OCI-LY7 (cell line): ENCODE measurements around the gene SPPL2B. TPM values are rescaled to one million over a fixed set of nuclear protein-coding genes. Genes with fewer than 3 reads are reported as not detected.

Experiments used
- BruUV-seq: library from RNA; stranded (reverse); fragments of 400-500 nt; replicated peaks from 2 replicates; lab custom pipeline; 2021; lab: Mats Ljungman, UMichigan
- CTCF ChIA-PET: fragments of 300-600 bp; sonication (Branson Sonifier 250); formaldehyde crosslinking; loops from one replicate; lab custom pipeline; 2022; ENCODE audit warnings: antibody characterized with exemption; ENCODE audit not compliant: unreplicated experiment; lab: Charles Lee
- POLR2A ChIA-PET: fragments of 300-600 bp; sonication (Branson Sonifier 250); formaldehyde crosslinking; loops from one replicate; lab custom pipeline; 2022; ENCODE audit warnings: antibody characterized with exemption; lab: Charles Lee
- DNase-seq: peaks from one replicate; pipeline ENCODE4 v3.0.0-alpha.2; 2015; ENCODE audit warnings: low spot score
- H2AFZ ChIP-seq: fragments of 200-600 bp; sonication (generic), shearing (Covaris generic); 2 replicates; pipeline ENCODE4 v1.6.1; 2014; ENCODE audit warnings: mild to moderate bottlenecking, antibody characterized with exemption, low read length, moderate library complexity
- H3K27ac ChIP-seq: fragments of 200-600 bp; sonication (generic); 2 replicates; pipeline ENCODE4 v1.5.1; 2014; ENCODE audit warnings: mixed run types, low read depth, mild to moderate bottlenecking, moderate library complexity, low read length, inconsistent platforms; ENCODE audit not compliant: poor library complexity, severe bottlenecking
- H3K36me3 ChIP-seq: fragments of 200-600 bp; sonication (generic); 2 replicates; pipeline ENCODE4 v1.6.1; 2014; ENCODE audit warnings: mild to moderate bottlenecking, antibody characterized with exemption, low read length, moderate library complexity, mixed read lengths; ENCODE audit not compliant: insufficient read depth
- H3K4me1 ChIP-seq: fragments of 200-600 bp; sonication (generic); 2 replicates; pipeline ENCODE4 v1.5.1; 2014; ENCODE audit warnings: mild to moderate bottlenecking, low read length; ENCODE audit not compliant: insufficient read depth, poor library complexity, severe bottlenecking
- H3K4me2 ChIP-seq: fragments of 200-600 bp; sonication (generic); 2 replicates; pipeline ENCODE4 v1.6.1; 2014; ENCODE audit warnings: mild to moderate bottlenecking, low read length
- H3K4me3 ChIP-seq: fragments of 200-600 bp; sonication (generic); 2 replicates; pipeline ENCODE4 v1.5.1; 2014; ENCODE audit warnings: mild to moderate bottlenecking, low read depth, low read length; ENCODE audit not compliant: poor library complexity, severe bottlenecking
- H3K79me2 ChIP-seq: fragments of 200-600 bp; sonication (generic); 2 replicates; pipeline ENCODE4 v1.6.1; 2016; ENCODE audit warnings: low read depth, mild to moderate bottlenecking, low read length, moderate library complexity, mixed read lengths; ENCODE audit not compliant: insufficient read depth
- H3K9me2 ChIP-seq: fragments of 200-600 bp; sonication (generic); 2 replicates; pipeline ENCODE4 v1.6.1; 2016; ENCODE audit warnings: mild to moderate bottlenecking, low read length, mixed read lengths; ENCODE audit not compliant: insufficient read depth
- H3K9me3 ChIP-seq: fragments of 200-600 bp; sonication (generic); 2 replicates; pipeline ENCODE4 v1.6.1; 2014; ENCODE audit warnings: mild to moderate bottlenecking, mixed run types, low read length, mixed read lengths
- H4K20me1 ChIP-seq: fragments of 200-600 bp; sonication (generic); 2 replicates; pipeline ENCODE4 v1.6.1; 2014; ENCODE audit warnings: mild to moderate bottlenecking, antibody characterized with exemption, low read length, moderate library complexity, mixed read lengths; ENCODE audit not compliant: insufficient read depth
- EZH2phosphoT487 ChIP-seq: fragments of 200-600 bp; sonication (generic); IDR thresholded peaks from 2 replicates; pipeline ENCODE4 v1.6.1; 2018; ENCODE audit warnings: low read depth, borderline replicate concordance, mild to moderate bottlenecking, mixed run types, antibody characterized with exemption, low read length, moderate library complexity, mixed read lengths
- intact Hi-C: fragments of 100-400 bp; cut with micrococcal nuclease; formaldehyde crosslinking; loops from one replicate; pipeline ENCODE4 v1.10.0; 2022; ENCODE audit not compliant: unreplicated experiment
- total RNA-seq, 2 experiments: library from RNA; depleted of rRNA in 1 of 2; stranded (reverse); fragments of >200 nt in 1 of 2; shearing (Covaris generic) in 1 of 2; gene quantifications; 2 replicates each; pipeline ENCODE4 v1.2.3, GENCODE V29; 2014 to 2022
- TF ChIP-seq, protein P1 (sequence below): fragments of 200-600 bp; sonication (generic); conservative IDR thresholded peaks from 2 replicates; pipeline ENCODE4 v1.5.1; 2014; ENCODE audit warnings: mild to moderate bottlenecking, antibody characterized with exemption, low read length, moderate library complexity, mixed read lengths

Gene SPPL2B
- total RNA-seq, 2 experiments from 2014 or later = 106 to 191 TPM

DNA sequence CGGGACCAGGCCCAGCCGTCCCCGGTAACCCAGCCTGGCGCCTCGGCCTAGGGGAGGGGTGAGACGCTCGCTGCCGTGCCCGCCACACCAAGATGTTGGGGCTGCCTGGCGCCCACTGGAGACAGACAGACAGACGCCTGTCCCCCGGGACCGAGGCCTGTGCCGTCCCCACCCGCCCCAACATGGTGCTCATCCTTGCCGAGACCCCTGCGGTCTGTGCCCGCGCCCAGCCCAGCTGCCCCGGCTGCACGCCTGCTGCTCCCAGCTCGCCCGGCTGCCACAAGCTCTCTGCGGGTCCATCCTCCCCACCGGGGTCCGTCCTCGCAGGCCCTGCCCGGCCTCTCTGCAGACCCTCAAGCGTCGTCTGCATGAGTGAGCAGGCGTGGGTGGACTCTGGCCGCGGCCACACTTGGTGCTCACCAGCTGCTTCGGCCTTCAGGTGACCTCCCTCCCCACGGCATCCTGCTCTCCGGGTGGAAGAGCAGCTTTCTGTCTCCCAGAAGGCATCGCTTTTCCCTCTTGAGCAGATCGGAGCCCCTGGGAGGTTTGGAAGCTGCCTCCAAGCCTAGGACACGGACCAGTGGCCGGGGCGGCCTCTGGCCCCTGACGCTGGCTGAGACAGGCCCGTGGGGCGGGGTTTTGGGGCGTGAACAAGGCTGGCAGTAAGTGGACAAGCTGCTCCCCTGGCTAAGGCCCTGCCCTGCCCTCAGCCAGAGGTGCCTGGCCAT, 24.8 kb downstream of the SPPL2B start:
- intact Hi-C loops = no loop called here
- Histone ChIP-seq H3K79me2 (no peaks in the 10 kb centered on the region), H3K36me3 (peaks cover 26% of the 10 kb centered on the region), H3K4me1 (no peaks in the 10 kb centered on the region), H3K9me3 (no peaks in the 10 kb centered on the region), H4K20me1 (no peaks in the 10 kb centered on the region), H3K9me2 (no peaks in the 10 kb centered on the region), H3K4me3 (no peak overlapping the region), H3K27ac (no peak overlapping the region), H2AFZ (no peak overlapping the region), H3K4me2 (no peak overlapping the region)
- ChIA-PET POLR2A (no interaction called here), CTCF (no interaction called here)
- BruUV-seq = no TSS peak
- TF ChIP-seq EZH2phosphoT487 = no peak
- TF ChIP-seq, protein P1, sequence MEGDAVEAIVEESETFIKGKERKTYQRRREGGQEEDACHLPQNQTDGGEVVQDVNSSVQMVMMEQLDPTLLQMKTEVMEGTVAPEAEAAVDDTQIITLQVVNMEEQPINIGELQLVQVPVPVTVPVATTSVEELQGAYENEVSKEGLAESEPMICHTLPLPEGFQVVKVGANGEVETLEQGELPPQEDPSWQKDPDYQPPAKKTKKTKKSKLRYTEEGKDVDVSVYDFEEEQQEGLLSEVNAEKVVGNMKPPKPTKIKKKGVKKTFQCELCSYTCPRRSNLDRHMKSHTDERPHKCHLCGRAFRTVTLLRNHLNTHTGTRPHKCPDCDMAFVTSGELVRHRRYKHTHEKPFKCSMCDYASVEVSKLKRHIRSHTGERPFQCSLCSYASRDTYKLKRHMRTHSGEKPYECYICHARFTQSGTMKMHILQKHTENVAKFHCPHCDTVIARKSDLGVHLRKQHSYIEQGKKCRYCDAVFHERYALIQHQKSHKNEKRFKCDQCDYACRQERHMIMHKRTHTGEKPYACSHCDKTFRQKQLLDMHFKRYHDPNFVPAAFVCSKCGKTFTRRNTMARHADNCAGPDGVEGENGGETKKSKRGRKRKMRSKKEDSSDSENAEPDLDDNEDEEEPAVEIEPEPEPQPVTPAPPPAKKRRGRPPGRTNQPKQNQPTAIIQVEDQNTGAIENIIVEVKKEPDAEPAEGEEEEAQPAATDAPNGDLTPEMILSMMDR = no peak
- DNase-seq = no peak

DNA sequence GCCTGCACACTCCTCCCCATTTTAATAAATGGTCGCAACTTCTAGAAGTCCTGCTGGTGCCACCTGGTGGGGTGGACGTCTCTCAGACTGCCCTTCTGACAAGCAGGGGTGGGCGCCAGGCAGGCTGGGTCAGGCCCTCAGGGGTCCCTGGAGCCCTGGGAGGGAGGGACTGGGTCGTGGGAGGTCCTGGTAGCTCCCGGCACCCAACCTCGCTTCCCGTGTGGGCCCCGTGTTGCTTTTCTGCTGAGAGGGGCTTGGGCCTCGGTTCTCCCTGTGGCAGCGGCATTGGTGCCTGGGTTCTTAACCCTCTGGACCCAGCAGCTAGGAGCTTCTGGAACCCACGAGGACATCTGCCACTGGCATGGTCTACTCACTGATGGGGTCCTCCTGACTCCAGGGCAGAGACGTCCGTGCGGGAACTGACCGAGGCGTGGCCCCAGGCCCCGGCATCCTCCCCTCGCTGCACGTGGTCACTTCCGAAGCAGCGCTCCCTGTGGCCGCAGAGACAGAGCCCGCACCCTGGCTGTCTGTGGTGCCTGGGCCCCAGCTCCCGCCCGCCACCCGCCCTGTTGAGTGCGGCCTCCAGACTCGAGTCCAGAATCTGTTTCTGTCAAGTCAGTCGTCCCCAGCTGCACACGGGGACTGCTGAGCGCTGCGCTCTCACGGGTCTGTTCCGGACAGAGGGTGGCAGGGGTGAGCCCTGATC, 25.6 kb downstream of the SPPL2B start:
- intact Hi-C loops = no loop called here
- no peak for DNase-seq
- Histone ChIP-seq H3K36me3 (peaks cover 26% of the 10 kb centered on the region), H3K9me2 (no peaks in the 10 kb centered on the region), H3K79me2 (no peaks in the 10 kb centered on the region), H3K4me1 (no peaks in the 10 kb centered on the region), H3K27ac (no peak overlapping the region), H3K9me3 (no peaks in the 10 kb centered on the region), H3K4me2 (no peak overlapping the region), H3K4me3 (no peak overlapping the region), H2AFZ (no peak overlapping the region), H4K20me1 (no peaks in the 10 kb centered on the region)
- no peak for TF ChIP-seq EZH2phosphoT487
- TF ChIP-seq, protein P1 = no peak
- ChIA-PET CTCF (no interaction called here), POLR2A (no interaction called here)
- BruUV-seq = no TSS peak

DNA sequence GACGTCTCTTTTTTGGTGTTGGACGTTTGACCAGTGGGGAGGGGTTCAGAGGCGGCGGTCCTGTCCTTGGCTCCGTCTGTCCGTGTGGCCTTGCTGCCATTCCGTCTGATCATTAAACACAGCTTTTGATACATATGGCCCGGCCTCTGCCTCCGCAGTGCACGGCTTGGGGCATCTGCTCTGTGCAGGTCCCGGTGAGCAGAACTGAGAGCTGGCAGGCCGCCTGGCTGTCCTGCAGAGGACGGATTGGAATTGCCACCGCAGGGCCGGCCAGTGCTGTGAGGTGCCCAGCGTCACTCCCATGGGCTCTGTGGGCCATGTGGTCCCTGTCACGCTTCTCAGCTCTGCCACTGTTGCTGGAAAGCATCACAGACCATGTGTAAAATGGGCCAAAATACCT, 26.2 kb downstream of the SPPL2B start:
- intact Hi-C loops = no loop called here

More for the DNA sequence above, 26.2 kb downstream of the SPPL2B start:
- ChIA-PET CTCF (no interaction called here), POLR2A (no interaction called here)
- peaks cover 26% of the 10 kb centered on the region for H3K36me3 ChIP-seq
- no TSS peak for BruUV-seq
- H3K9me2 ChIP-seq = no peaks in the 10 kb centered on the region
- H3K79me2 ChIP-seq = no peaks in the 10 kb centered on the region
- no peak overlapping the region for H3K27ac ChIP-seq
- H3K9me3 ChIP-seq = no peaks in the 10 kb centered on the region
- no peak overlapping the region for H3K4me2 ChIP-seq
- DNase-seq = no peak
- H2AFZ ChIP-seq = no peak overlapping the region
- no peaks in the 10 kb centered on the region for H3K4me1 ChIP-seq
- H4K20me1 ChIP-seq = no peaks in the 10 kb centered on the region
- TF ChIP-seq, protein P1 = no peak
- no peak for TF ChIP-seq EZH2phosphoT487
- H3K4me3 ChIP-seq = no peak overlapping the region
